DOHH2 (cell line): ENCODE results near the gene RRAS2.

ENCODE experiments used
- EZH2phosphoT487 ChIP-seq: fragments of 200-600 bp; sonication (generic); IDR thresholded peaks from 2 replicates; pipeline ENCODE4 v1.6.1; 2017; ENCODE audit warnings: borderline replicate concordance, mild to moderate bottlenecking, antibody characterized with exemption, low read length, moderate library complexity, mixed read lengths
- TF ChIP-seq, protein P1 (sequence below): fragments of 200-600 bp; sonication (generic); IDR thresholded peaks from one replicate; pipeline ENCODE4 v1.5.1; 2014; ENCODE audit warnings: antibody characterized with exemption, mild to moderate bottlenecking, low read depth, low read length; ENCODE audit not compliant: poor library complexity, severe bottlenecking

DNA sequence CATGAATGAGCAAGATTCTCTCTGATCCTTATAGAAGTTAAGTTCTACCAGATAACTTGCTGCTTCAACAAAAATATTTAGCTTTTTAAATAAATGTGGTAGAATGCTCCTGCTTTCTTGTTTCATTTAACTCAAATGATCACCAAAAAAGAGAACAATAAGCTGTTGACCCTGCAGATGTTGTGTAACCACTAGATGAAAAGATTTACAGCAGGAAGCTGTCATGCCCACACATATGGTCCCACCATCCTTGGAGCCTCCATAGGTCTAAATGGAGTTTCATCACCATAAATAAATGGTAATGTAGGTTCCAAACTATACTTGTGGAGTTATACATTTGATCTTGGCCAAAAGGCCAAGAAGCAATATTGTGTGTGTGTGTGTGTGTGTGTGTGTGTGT is 118.8 kb downstream of the RRAS2 start:
- TF ChIP-seq, protein P1, sequence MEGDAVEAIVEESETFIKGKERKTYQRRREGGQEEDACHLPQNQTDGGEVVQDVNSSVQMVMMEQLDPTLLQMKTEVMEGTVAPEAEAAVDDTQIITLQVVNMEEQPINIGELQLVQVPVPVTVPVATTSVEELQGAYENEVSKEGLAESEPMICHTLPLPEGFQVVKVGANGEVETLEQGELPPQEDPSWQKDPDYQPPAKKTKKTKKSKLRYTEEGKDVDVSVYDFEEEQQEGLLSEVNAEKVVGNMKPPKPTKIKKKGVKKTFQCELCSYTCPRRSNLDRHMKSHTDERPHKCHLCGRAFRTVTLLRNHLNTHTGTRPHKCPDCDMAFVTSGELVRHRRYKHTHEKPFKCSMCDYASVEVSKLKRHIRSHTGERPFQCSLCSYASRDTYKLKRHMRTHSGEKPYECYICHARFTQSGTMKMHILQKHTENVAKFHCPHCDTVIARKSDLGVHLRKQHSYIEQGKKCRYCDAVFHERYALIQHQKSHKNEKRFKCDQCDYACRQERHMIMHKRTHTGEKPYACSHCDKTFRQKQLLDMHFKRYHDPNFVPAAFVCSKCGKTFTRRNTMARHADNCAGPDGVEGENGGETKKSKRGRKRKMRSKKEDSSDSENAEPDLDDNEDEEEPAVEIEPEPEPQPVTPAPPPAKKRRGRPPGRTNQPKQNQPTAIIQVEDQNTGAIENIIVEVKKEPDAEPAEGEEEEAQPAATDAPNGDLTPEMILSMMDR = no peak
- no peak for TF ChIP-seq EZH2phosphoT487
